HepG2 (cell line): ENCODE data around the gene VCL.

ENCODE experiments used
- CBX2 ChIP-seq, 2 experiments: fragments of 200-600 bp in 1 of 2; sonication (generic); formaldehyde crosslinking in 1 of 2; IDR thresholded peaks; 2 replicates each; pipeline versions ENCODE4 v1.7.0 to v1.8.1; 2018 to 2022; ENCODE audit warnings: low read depth in 2 of 2, low read length in 1 of 2, mild to moderate bottlenecking in 1 of 2, missing genetic modification reagents in 1 of 2
- CEBPB ChIP-seq: IDR thresholded peaks from 2 replicates; pipeline ENCODE4 v1.6.1; 2011; ENCODE audit warnings: low read depth, low read length, improper control_type of control experiment, borderline replicate concordance
- CHD4 ChIP-seq: fragments of 200-600 bp; sonication (generic); IDR thresholded peaks from 2 replicates; pipeline ENCODE4 v1.7.0; 2017; ENCODE audit warnings: mild to moderate bottlenecking, low read length, borderline replicate concordance
- KAT7 ChIP-seq: IDR thresholded peaks from 2 replicates; pipeline ENCODE4 v1.6.1; 2018; ENCODE audit warnings: borderline replicate concordance, missing compliant biosample characterization
- MEIS2 ChIP-seq: sonication (generic); formaldehyde crosslinking; IDR thresholded peaks from 2 replicates; pipeline ENCODE4 v1.9.0; 2021; ENCODE audit warnings: mild to moderate bottlenecking, missing genetic modification reagents
- POLR2A ChIP-seq, 2 experiments: IDR thresholded peaks; 2 replicates each; pipeline ENCODE4 v1.6.1; 2011; ENCODE audit warnings: low read depth in 2 of 2, low read length in 2 of 2, mild to moderate bottlenecking in 1 of 2, moderate library complexity in 1 of 2; ENCODE audit not compliant: insufficient read depth in 1 of 2
- SPEN ChIP-seq: sonication (generic); formaldehyde crosslinking; IDR thresholded peaks from 2 replicates; pipeline ENCODE4 v1.5.1; 2020; ENCODE audit warnings: low read depth, mild to moderate bottlenecking, missing genetic modification reagents
- ZNF775 ChIP-seq: sonication (generic); formaldehyde crosslinking; IDR thresholded peaks from 2 replicates; pipeline ENCODE4 v1.4.0; 2020; ENCODE audit warnings: missing genetic modification reagents, mild to moderate bottlenecking, moderate library complexity, borderline replicate concordance
- ZSCAN5A ChIP-seq: sonication (generic); formaldehyde crosslinking; IDR thresholded peaks from 2 replicates; pipeline ENCODE4 v1.8.0; 2022; ENCODE audit warnings: mild to moderate bottlenecking, missing genetic modification reagents, borderline replicate concordance
- TF ChIP-seq, protein P1 (sequence below): sonication (generic); formaldehyde crosslinking; IDR thresholded peaks from 2 replicates; pipeline ENCODE4 v1.5.0; 2020; ENCODE audit warnings: mild to moderate bottlenecking, missing genetic modification reagents, moderate library complexity
- TF ChIP-seq, protein P2 (sequence below): IDR thresholded peaks from 2 replicates; pipeline ENCODE4 v1.6.1; 2016

- TF ChIP-seq CHD4, result no peak
- TF ChIP-seq, protein P1, sequence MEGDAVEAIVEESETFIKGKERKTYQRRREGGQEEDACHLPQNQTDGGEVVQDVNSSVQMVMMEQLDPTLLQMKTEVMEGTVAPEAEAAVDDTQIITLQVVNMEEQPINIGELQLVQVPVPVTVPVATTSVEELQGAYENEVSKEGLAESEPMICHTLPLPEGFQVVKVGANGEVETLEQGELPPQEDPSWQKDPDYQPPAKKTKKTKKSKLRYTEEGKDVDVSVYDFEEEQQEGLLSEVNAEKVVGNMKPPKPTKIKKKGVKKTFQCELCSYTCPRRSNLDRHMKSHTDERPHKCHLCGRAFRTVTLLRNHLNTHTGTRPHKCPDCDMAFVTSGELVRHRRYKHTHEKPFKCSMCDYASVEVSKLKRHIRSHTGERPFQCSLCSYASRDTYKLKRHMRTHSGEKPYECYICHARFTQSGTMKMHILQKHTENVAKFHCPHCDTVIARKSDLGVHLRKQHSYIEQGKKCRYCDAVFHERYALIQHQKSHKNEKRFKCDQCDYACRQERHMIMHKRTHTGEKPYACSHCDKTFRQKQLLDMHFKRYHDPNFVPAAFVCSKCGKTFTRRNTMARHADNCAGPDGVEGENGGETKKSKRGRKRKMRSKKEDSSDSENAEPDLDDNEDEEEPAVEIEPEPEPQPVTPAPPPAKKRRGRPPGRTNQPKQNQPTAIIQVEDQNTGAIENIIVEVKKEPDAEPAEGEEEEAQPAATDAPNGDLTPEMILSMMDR (CRISPR knock-in tag), result no peak
- TF ChIP-seq ZSCAN5A (CRISPR knock-in tag), result no peak
- TF ChIP-seq SPEN (CRISPR knock-in tag), result no peak
- TF ChIP-seq ZNF775, result no peak
- TF ChIP-seq POLR2A (IDR thresholded peaks at IDR 0.05; ENCODE audit: insufficient read depth in 1 of 2, low read depth in 2 of 2, low read length in 2 of 2), result no peak
- no peak for TF ChIP-seq CEBPB
- TF ChIP-seq MEIS2 (CRISPR knock-in tag), result no peak
- no peak for TF ChIP-seq CBX2 (IDR thresholded peaks at IDR 0.05; ENCODE audit: low read depth, low read length)
- TF ChIP-seq CBX2 (CRISPR knock-in tag; IDR thresholded peaks at IDR 0.05; ENCODE audit: low read depth), result no peak
- TF ChIP-seq, protein P2, sequence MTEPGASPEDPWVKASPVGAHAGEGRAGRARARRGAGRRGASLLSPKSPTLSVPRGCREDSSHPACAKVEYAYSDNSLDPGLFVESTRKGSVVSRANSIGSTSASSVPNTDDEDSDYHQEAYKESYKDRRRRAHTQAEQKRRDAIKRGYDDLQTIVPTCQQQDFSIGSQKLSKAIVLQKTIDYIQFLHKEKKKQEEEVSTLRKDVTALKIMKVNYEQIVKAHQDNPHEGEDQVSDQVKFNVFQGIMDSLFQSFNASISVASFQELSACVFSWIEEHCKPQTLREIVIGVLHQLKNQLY (CRISPR knock-in tag), result no peak
- TF ChIP-seq KAT7 (CRISPR knock-in tag), result no peak
Measured at GRCh38 chr10:74081941-74082718, 84.2 kb downstream of the VCL start.
